Ovary (tissue), 3 donors: Measurements from ENCODE around the gene FOXP1.

ENCODE experiments used
- EP300 ChIP-seq: sonication (generic); formaldehyde crosslinking; IDR thresholded peaks from one replicate; pipeline ENCODE4 v1.6.1; 2017; ENCODE audit warnings: antibody characterized with exemption
- TF ChIP-seq, protein P1 (sequence below), 3 donors: fragments of 450-650 bp in 2 of 3; fragments of 200-600 bp in 1 of 3; IDR thresholded peaks; one replicate each; pipeline versions ENCODE4 v1.5.1 to v1.8.0; 2016 to 2022; ENCODE audit warnings: antibody characterized with exemption in 3 of 3, mild to moderate bottlenecking in 1 of 3
- donor health status: DM: no; HTN: no; CAD: no.

DNA sequence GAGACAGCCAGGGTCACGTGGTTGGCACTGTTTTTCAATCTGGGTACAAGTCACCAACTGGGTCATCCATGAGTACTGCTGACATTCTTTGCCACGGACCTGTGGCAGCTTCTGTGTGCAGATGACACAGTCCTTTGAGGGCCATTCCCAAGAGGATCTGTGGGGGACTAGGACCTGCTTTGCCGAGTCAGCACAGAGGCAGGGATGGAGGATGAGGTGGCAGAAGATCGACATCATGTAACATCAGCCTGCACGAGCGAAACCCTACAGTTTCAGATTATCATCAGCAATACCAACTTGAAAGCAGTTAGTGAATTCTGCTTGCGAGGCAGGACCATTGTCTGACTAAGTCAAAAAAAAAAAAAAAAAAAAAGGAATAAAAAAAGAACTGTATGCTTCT, 227.7 kb downstream of the FOXP1 start:
- no peak for TF ChIP-seq EP300
- TF ChIP-seq, protein P1, sequence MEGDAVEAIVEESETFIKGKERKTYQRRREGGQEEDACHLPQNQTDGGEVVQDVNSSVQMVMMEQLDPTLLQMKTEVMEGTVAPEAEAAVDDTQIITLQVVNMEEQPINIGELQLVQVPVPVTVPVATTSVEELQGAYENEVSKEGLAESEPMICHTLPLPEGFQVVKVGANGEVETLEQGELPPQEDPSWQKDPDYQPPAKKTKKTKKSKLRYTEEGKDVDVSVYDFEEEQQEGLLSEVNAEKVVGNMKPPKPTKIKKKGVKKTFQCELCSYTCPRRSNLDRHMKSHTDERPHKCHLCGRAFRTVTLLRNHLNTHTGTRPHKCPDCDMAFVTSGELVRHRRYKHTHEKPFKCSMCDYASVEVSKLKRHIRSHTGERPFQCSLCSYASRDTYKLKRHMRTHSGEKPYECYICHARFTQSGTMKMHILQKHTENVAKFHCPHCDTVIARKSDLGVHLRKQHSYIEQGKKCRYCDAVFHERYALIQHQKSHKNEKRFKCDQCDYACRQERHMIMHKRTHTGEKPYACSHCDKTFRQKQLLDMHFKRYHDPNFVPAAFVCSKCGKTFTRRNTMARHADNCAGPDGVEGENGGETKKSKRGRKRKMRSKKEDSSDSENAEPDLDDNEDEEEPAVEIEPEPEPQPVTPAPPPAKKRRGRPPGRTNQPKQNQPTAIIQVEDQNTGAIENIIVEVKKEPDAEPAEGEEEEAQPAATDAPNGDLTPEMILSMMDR (IDR thresholded peaks at IDR 0.05) = no peak
